GM21576 (cell line): Measurements from ENCODE around the gene PIM2.
"Not testable (repeated sequence)": the region's sequence is repeated elsewhere in the genome, so short reads cannot be mapped to it uniquely, and the experiment has no call there.

ENCODE experiments used
- ATAC-seq: cut with Tn5 transposase; IDR thresholded peaks from one replicate; pipeline ENCODE4 v1.9.1; 2021; ENCODE audit warnings: mild to moderate bottlenecking, moderate library complexity; ENCODE audit not compliant: unreplicated experiment

PIM2 gene

DNA sequence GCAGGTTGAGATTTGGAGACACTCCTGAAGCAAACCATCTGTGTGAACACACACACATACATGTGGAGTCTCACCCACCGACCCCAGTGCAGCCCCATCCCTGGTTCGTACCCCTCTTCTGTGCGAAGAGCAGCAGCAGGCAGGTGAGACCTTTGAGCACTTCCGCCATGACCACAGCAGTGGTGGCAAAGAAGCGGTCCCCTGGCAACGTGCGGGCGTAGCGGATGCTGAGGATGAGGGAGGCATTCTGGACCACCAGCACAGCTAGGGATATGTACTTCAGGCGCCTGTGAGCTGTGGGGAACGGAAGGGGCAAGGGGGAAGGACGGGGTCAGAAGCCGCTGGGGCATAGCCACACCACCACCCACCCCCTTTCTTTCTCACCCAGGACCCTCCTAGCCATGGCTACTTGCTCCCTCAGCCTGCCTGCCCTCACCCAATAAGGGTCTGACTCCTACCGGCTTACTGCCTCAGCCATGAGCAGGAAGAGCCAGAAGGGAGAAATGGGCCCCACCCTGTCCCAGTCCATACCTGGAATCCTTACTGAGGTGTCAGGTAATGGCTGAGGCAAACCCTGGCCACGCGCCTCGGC, 9.0 kb downstream of the PIM2 start:
- ATAC-seq, result no peak

- ATAC-seq, result no peak
Observed at GRCh38 chrX:48908600-48908999, 10.2 kb downstream of the PIM2 start.

DNA sequence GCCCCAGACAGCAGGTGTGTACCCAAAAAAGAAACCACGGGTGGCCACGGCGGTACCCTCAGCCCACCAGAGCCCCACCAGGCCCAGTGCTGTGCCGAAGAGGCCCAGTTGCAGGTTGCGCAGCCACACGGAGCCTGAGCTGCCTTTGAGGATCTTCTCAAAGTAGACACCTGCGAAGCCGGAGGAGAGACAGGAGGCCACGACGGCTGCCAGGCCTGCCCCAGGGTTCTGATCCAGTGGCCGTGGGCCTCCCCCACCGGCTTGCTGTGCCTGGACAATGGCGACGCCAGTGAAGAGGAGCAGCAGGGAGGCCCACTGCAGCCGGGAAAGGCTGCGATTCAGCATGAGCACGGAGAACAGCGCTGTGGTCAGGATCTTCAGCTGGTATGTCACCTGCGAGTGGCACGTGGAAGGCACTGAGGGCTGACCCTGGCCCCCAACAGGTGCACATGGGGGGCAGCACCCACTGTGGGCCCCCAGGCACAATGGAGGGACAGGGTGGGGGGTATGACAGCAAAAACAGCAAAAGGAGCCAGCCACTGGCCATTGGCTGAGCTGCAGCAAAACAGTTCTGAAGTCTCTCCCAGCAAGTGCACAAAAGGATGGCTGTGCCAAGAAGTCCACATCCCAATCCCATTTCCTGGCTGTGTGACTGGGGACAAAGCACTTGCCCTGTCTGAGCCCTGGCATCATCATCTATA, 13.6 kb downstream of the PIM2 start:
- ATAC-seq, result no peak

DNA sequence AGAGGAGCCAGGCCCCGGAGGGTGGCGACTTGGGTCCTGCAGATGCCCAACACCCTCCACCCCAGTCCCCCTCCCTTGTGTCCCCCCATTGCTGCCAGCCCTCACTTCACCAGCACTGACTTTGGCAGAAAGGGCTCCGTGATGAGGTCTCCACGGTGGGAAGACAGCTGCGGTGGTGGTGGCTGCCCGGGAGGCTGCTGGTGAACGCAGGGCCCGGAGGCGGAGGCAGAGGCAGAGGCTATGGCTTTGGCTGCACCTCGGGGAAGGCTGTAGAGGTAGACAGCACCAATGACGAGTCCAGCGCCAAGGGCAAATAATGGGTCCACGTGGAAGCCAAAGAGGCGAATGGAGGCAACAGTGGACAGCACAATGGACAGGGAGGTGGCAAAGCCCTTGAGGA, 14.2 kb downstream of the PIM2 start:
- no peak for ATAC-seq

DNA sequence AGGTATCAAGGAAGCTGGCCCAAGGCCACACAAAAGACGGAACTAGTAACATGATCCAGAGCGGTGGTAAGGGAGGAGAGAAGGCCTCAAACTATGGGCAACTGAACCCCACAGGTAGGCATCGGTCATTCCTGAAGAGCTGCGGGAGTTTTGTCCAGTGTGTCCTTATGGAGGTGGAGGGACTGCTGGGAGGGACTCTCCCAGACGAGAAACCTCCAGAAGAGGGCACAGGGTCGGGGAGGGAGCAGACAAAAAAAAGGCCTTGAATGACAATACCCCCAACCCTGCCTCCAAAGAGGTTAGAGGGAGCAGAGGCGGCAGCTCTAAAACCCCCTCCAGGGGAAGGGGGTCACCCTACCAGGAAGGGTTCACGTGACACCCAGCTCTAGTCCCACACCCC, 14.6 kb downstream of the PIM2 start:
- no peak for ATAC-seq

DNA sequence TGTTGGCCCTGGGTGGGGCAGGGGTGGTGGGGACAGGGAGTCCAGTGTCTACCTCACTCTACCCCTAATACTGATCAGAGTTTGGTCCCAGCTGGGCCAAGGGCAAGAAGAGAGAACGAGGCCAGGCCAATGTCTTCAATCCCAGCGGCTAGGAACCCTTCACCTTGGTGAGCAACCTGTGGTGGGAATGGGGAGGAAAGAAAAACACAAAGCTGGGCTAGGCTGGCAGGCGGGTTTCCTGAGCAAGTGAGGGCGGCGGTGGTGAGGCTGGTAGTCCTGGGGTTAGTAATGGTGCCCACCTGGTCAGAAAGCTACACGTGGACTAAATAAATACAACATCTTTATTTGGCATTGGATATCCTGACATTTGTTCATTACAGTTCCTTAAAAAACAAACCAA, 15.5 kb downstream of the PIM2 start:
- ATAC-seq, result no peak

- ATAC-seq, result no peak
Observed at GRCh38 chrX:48902776-48903175, 16.0 kb downstream of the PIM2 start.

DNA sequence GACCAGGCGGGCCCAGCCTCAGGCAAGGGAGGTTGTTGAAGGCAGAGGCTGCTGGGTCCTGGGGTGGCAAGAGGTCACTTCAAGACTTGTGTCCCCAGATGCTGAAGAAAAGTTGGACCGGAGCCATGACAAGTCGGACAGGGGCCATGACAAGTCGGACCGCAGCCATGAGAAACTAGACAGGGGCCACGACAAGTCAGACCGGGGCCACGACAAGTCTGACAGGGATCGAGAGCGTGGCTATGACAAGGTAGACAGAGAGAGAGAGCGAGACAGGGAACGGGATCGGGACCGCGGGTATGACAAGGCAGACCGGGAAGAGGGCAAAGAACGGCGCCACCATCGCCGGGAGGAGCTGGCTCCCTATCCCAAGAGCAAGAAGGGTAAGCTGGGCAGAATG, 16.7 kb downstream of the PIM2 start:
- no peak for ATAC-seq

- ATAC-seq, result no peak
Observed at GRCh38 chrX:48901069-48901468, 17.8 kb downstream of the PIM2 start.

- no peak for ATAC-seq
Observed at GRCh38 chrX:48899078-48899410, 19.8 kb downstream of the PIM2 start.

DNA sequence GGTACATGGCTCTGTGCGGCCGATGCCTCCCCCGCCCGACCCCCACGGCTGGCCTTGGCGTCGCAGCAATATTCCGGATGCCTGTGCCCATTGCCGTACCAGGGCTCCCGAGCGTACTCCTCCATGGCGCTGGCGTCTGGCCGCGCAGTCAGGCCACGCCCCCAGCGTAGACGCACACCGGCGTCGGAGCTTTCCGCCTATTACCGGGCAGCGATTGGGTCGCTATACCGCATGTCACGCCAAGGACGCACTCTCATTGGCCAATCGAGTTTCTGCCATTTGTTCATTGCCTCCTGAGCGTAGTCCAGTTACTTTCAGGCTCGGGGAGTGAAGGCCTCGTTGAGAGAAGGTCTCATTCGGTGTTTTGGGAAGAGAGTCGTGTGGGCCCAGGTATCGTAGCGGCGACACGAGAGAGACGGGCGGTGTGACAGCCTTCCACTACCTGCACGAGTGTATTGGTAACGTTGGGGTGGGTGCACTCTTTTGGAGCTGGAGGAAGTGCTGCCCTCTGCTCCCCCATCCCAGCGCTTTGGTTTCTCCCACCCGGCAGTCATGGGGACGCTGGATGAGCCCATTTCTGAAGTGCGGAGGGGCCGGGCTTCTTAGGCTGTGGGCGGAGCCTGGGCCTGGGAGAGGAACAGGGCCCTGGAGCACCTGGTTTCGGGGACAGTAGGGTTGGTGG, 21.1 kb downstream of the PIM2 start, which contains the start of the genes PQBP1 and TIMM17B:
Gene PQBP1 (plus strand): TSS at position 306 of the 682 bp plus-strand sequence. CDS start 580 bp downstream, outside the sequence.
Gene TIMM17B (minus strand): TSS at position 144 of the 682 bp plus-strand sequence. CDS start 19 bp downstream, at position 125.
- ATAC-seq, result peak; percentile 82

GRCh38 chrX:48897157-48897624, 21.6 kb downstream of the PIM2 start:
- ATAC-seq, result peak; percentile 5

DNA sequence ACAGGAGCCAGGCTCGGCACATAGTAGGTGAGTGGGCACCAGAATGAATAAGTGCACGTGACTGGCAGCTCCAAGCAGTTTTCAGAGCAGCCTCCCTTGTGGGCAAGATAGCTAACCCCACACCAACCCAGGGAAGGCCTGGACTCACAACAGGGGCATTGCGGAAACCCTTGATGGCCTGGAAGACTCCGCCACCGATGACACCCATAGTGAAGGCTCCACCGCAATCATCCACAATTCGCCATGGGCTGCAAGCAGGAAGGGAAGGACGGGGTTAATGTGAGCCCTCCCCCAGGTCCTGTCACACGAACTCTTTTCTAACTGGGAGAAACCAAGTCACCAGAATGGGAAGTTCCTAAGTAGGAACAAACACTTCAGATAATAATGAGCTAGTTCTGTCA, 22.2 kb downstream of the PIM2 start:
- ATAC-seq, result no peak

- no peak for ATAC-seq
Observed at GRCh38 chrX:48894891-48895290, 23.9 kb downstream of the PIM2 start.

DNA sequence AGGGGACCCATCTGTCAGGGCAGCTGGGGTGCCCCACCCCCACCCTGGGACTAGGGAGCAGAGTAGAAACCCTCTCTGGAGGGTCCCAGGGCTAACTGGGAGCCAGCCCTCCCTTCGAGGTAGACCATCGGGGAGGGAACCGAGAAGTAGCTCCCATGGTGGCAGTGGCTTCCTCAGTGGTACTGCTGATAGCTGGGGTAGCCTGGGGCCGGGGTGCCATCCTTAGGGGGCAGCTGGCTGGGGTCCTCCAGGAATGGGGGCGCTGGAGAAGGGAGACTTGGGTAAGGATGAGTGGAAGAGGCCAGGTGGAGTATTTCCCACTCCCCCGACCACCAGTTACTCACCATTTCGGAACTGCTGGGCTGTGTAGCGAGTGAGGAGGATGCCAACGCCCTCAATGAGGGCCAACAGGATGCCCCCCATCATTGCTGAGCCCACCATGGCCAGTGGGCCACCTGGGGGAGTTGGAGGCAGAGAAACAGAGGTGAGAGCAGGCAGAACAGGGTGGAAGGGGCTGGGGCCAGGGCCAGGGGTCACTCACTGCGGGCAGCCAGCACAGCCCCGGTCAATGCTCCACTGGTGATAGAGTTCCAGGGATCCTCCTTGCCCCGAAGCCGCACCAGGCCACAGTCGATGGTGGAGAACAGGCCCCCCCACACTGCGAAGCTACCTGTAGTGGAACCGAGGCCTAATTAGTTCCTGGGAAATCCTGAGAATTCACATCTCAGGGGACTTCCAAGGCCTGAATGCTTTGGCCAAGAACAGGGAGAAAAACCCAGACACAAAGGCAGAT, 25.1 kb downstream of the PIM2 start:
- no peak for ATAC-seq

DNA sequence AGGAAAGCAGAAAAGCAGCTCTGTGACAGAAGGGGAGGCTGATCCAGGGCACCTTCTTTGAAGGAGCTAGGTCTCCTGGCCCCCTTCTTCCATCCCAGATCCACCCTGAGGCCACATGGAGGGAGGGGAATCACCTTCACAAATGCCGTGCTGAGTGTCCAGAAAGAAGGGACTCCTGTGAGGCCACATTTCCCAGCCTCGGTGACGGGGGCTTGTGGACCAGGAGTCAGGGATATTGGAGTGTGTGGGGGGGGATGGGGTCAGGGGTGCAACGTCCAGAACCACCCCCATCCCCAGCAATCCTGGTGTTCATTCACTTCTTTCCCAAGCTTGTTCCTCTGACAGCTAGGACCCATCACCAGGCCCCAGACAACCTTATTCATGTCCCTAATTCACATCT, 25.9 kb downstream of the PIM2 start:
- ATAC-seq, result no peak

DNA sequence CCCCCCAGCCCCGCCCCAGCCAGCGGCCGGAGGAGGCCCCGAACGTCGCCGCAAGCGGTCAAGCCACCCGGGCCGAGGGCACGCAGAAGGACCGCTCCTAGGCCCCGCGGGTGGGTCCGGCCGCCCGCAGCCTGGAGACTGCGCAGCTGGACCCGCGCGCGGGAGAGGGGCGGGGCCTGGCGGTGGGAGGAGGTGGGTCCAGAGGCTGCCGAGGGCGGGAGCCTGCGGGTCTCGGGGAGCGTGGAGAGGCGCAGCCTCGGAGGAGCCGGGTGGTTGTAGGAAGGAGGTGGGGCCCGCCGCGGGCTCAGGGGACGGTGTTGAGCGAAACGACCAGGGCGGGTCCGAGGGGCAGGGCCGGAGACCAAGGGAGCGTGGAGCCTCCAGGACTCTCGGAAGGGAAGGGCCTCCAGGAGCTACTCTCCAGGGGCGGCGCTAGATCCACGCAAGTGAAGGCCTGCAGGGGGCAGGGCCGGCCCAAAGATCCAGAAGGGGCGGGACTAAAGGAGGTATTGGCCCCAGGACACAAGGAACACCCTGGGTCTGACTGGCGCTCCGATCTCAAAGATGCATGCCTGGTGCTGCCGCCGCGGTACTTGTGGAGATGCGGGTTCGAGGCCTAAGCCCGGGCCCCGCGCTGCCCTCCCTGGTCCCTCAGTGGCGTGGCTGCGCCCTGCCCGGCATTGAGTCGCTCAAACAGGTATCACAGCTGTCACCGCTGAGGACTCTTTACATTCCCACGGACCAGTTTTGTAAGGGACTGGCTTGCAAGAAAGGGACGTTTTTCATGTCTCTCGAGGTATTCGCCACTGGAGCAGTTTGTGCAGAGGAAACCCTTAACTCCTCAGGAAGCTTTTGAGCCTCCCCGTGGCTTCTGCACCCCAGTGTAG, 27.2 kb downstream of the PIM2 start:
- peak; percentile 75 for ATAC-seq

DNA sequence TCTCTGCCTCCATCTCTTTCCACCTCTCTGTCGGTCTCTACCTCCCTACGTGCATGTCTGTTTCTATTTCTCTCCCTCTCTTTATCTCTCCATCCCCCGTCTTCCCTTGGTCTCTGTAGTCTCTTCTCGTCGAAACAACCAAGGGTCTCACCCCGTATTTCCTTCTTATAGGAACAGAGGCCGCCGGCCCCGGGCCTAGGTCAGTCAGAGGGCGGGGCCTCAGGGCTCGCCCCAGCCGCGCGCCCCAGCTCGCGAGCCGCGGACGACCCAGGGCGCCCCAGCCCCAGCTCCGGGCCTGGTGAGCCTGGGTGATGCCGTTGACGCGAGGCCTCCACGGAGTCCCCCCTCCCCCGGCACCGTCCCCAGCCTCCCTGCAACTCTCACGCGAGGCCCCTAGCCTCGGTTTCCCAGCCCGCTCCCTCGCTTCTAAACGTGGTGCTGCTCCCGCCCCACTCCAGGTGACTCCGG, 27.9 kb downstream of the PIM2 start:
- peak; percentile 36 for ATAC-seq

DNA sequence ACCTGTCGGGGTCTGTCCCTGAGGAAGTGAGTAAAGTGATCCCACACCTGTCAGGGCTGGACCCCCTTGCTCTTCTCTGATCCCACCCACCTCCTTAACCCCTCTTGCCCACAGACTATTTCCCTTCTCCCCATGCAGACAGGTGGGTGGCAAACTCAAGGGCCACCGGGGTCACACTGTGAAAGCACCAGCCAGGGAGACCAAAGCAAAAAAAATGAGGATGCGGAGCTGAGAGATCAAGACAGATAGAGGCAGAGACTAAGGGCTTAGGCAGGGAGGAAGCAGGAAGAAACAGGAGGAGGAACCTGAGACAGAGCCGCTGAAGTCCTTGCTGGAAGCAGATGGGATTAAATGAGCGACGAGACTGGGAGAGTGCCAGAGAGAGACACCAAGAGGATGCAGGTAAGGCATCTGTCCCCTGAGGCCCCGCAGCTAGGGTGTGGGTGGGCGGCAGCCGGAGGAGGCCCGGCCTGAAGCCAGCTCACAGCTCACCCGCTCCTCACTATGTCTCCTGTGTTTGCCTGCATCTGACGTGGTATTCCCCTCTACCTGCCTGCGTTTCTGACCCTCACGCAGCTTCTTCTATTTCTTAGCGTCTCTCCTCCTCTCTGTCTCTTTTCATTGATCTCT, 28.4 kb downstream of the PIM2 start:
- ATAC-seq, result no peak

GRCh38 chrX:48886586-48886985, 32.2 kb downstream of the PIM2 start:
- ATAC-seq, result not testable (repeated sequence)
